Trophoblast cell (in vitro differentiated cells and primary cell): ENCODE measurements around the gene TMEM178B.

ENCODE experiments used
- DNase-seq, 2 donors: peaks; one replicate each; pipeline ENCODE4 v3.0.0-alpha.2; 2016
- H2AFZ ChIP-seq: 2 replicates; pipeline ENCODE4 v1.6.1; 2013; ENCODE audit warnings: low read length, moderate library complexity, mild to moderate bottlenecking; ENCODE audit not compliant: insufficient read depth, poor library complexity
- H2AK5ac ChIP-seq: 2 replicates; pipeline ENCODE4 v1.6.1; 2013; ENCODE audit warnings: mild to moderate bottlenecking, low read length
- H2BK120ac ChIP-seq: 2 replicates; pipeline ENCODE4 v1.6.1; 2013; ENCODE audit warnings: low read length, mild to moderate bottlenecking, moderate library complexity; ENCODE audit not compliant: insufficient read depth, poor library complexity
- H2BK12ac ChIP-seq: 2 replicates; pipeline ENCODE4 v1.6.1; 2013; ENCODE audit warnings: mild to moderate bottlenecking, low read length, moderate library complexity
- H2BK5ac ChIP-seq: 2 replicates; pipeline ENCODE4 v1.6.1; 2013; ENCODE audit warnings: low read length, low read depth, moderate library complexity, mild to moderate bottlenecking; ENCODE audit not compliant: poor library complexity
- H3K14ac ChIP-seq: 2 replicates; pipeline ENCODE4 v1.6.1; 2013; ENCODE audit warnings: mild to moderate bottlenecking, low read length
- H3K18ac ChIP-seq: 2 replicates; pipeline ENCODE4 v1.6.1; 2013; ENCODE audit warnings: mild to moderate bottlenecking, low read length
- H3K23ac ChIP-seq: 2 replicates; pipeline ENCODE4 v1.6.1; 2013; ENCODE audit warnings: low read length
- H3K27ac ChIP-seq: 2 replicates; pipeline ENCODE4 v1.5.1; 2013; ENCODE audit warnings: low read depth, mild to moderate bottlenecking, inconsistent platforms, low read length, moderate library complexity
- H3K27me3 ChIP-seq: 2 replicates; pipeline ENCODE4 v1.6.1; 2013; ENCODE audit warnings: inconsistent platforms, mild to moderate bottlenecking, low read length, moderate library complexity; ENCODE audit not compliant: insufficient read depth
- H3K36me3 ChIP-seq, 2 experiments: 1 replicate in 1 of 2; 2 replicates in 1 of 2; pipeline ENCODE4 v1.6.1; 2013; ENCODE audit warnings: low read length in 2 of 2, mild to moderate bottlenecking in 2 of 2, moderate library complexity in 1 of 2; ENCODE audit not compliant: insufficient read depth in 2 of 2, control insufficient read depth in 1 of 2
- H3K4ac ChIP-seq: 2 replicates; pipeline ENCODE4 v1.6.1; 2013; ENCODE audit warnings: low read depth, mild to moderate bottlenecking, low read length, moderate library complexity
- H3K4me1 ChIP-seq, 2 experiments: 1 replicate in 1 of 2; 2 replicates in 1 of 2; pipeline ENCODE4 v1.6.1; 2013; ENCODE audit warnings: low read length in 2 of 2, mild to moderate bottlenecking in 2 of 2, moderate library complexity in 1 of 2; ENCODE audit not compliant: insufficient read depth in 2 of 2, control insufficient read depth in 1 of 2
- H3K4me2 ChIP-seq: 2 replicates; pipeline ENCODE4 v1.6.1; 2013; ENCODE audit warnings: inconsistent platforms, mild to moderate bottlenecking, low read length, moderate library complexity
- H3K4me3 ChIP-seq: 2 replicates; pipeline ENCODE4 v1.5.1; 2013; ENCODE audit warnings: mild to moderate bottlenecking, low read depth, low read length, inconsistent platforms
- H3K79me1 ChIP-seq: one replicate; pipeline ENCODE4 v1.6.1; 2013; ENCODE audit warnings: low read length
- H3K79me2 ChIP-seq: 2 replicates; pipeline ENCODE4 v1.6.1; 2013; ENCODE audit warnings: low read length, mild to moderate bottlenecking; ENCODE audit not compliant: control insufficient read depth, insufficient read depth, poor library complexity
- H3K9ac ChIP-seq: 2 replicates; pipeline ENCODE4 v1.6.1; 2013; ENCODE audit warnings: mild to moderate bottlenecking, low read length
- H3K9me3 ChIP-seq: 2 replicates; pipeline ENCODE4 v1.6.1; 2013; ENCODE audit warnings: low read depth, mild to moderate bottlenecking, control low read depth, inconsistent platforms, low read length; ENCODE audit not compliant: insufficient read depth
- H4K12ac ChIP-seq: 2 replicates; pipeline ENCODE4 v1.6.1; 2013; ENCODE audit warnings: low read depth, mild to moderate bottlenecking, low read length, moderate library complexity
- H4K8ac ChIP-seq: 2 replicates; pipeline ENCODE4 v1.6.1; 2013; ENCODE audit warnings: low read depth, mild to moderate bottlenecking, low read length, moderate library complexity
- H4K91ac ChIP-seq: one replicate; pipeline ENCODE4 v1.6.1; 2013; ENCODE audit warnings: low read depth, mild to moderate bottlenecking, low read length, moderate library complexity
- WGBS: extraction: QIAGEN DNeasy Blood & Tissue Kit; methylation state at CpG from one replicate; pipeline ENCODE4 v1.1.7; 2013; ENCODE audit warnings: missing lambda C conversion rate; ENCODE audit not compliant: insufficient read length, insufficient coverage; ENCODE audit errors: extremely low coverage; 5-methylcytosine and 5-hydroxymethylcytosine counted together

TMEM178B gene

GRCh38 chr7:141452911-141453310 is 379.0 kb downstream of the TMEM178B start:
- H4K91ac ChIP-seq, result no peak overlapping the region
- H3K23ac ChIP-seq, result no peak overlapping the region
- no peak overlapping the region for H3K9ac ChIP-seq
- H3K27ac ChIP-seq, result no peak overlapping the region
- H3K9me3 ChIP-seq, result peaks cover 5% of the 10 kb centered on the region
- no peak overlapping the region for H2BK5ac ChIP-seq
- no peaks in the 10 kb centered on the region for H3K27me3 ChIP-seq
- no peak overlapping the region for H3K4me3 ChIP-seq
- no peak overlapping the region for H2AFZ ChIP-seq
- H3K36me3 ChIP-seq, result no peaks in the 10 kb centered on the region
- H2AK5ac ChIP-seq, result no peak overlapping the region
- no peak overlapping the region for H3K4me2 ChIP-seq
- H2BK120ac ChIP-seq, result no peak overlapping the region
- H3K18ac ChIP-seq, result no peak overlapping the region
- no peaks in the 10 kb centered on the region for H3K79me1 ChIP-seq
- no peak overlapping the region for H3K4ac ChIP-seq
- H2BK12ac ChIP-seq, result no peak overlapping the region
- no CpG with 5 or more reads among the region's 3 CpGs for WGBS
- H4K8ac ChIP-seq, result no peak overlapping the region
- H4K12ac ChIP-seq, result no peak overlapping the region
- no peak overlapping the region for H3K14ac ChIP-seq
- H3K79me2 ChIP-seq, result no peaks in the 10 kb centered on the region
- DNase-seq, result no peak
- no peaks in the 10 kb centered on the region for H3K4me1 ChIP-seq

- Histone ChIP-seq H2AFZ (no peak overlapping the region), H3K79me2 (no peaks in the 10 kb centered on the region), H4K91ac (no peak overlapping the region), H3K4me3 (no peak overlapping the region), H3K4ac (no peak overlapping the region), H3K4me2 (no peak overlapping the region), H2BK5ac (no peak overlapping the region), H4K8ac (no peak overlapping the region), H2BK12ac (no peak overlapping the region), H3K18ac (no peak overlapping the region), H3K14ac (no peak overlapping the region), H3K27ac (no peak overlapping the region), H4K12ac (no peak overlapping the region), H3K9ac (no peak overlapping the region), H3K9me3 (peaks cover 2% of the 10 kb centered on the region), H2BK120ac (no peak overlapping the region), H3K36me3 (no peaks in the 10 kb centered on the region), H2AK5ac (no peak overlapping the region), H3K79me1 (no peaks in the 10 kb centered on the region), H3K23ac (no peak overlapping the region), H3K4me1 (no peaks in the 10 kb centered on the region), H3K27me3 (no peaks in the 10 kb centered on the region)
- no peak for DNase-seq
- no CpG with 5 or more reads among the region's 3 CpGs for WGBS
Observed at GRCh38 chr7:141454338-141454737, 380.5 kb downstream of the TMEM178B start.

GRCh38 chr7:141455723-141456122 is 381.9 kb downstream of the TMEM178B start:
- Histone ChIP-seq H3K9ac (no peak overlapping the region), H3K4me1 (no peaks in the 10 kb centered on the region), H4K12ac (no peak overlapping the region), H2AK5ac (no peak overlapping the region), H3K4ac (no peak overlapping the region), H3K27me3 (no peaks in the 10 kb centered on the region), H3K23ac (no peak overlapping the region), H2BK120ac (no peak overlapping the region), H3K4me2 (no peak overlapping the region), H2AFZ (no peak overlapping the region), H3K9me3 (no peaks in the 10 kb centered on the region), H2BK12ac (no peak overlapping the region), H3K4me3 (no peak overlapping the region), H3K79me1 (no peaks in the 10 kb centered on the region), H3K14ac (no peak overlapping the region), H2BK5ac (no peak overlapping the region), H3K27ac (no peak overlapping the region), H4K8ac (no peak overlapping the region), H3K36me3 (no peaks in the 10 kb centered on the region), H3K18ac (no peak overlapping the region), H3K79me2 (no peaks in the 10 kb centered on the region), H4K91ac (no peak overlapping the region)
- DNase-seq, result no peak
- WGBS, result no CpG with 5 or more reads among the region's 1 CpG

GRCh38 chr7:141456298-141456697 is 382.4 kb downstream of the TMEM178B start:
- no CpG with 5 or more reads among the region's 2 CpGs for WGBS

More at GRCh38 chr7:141456298-141456697, 382.4 kb downstream of the TMEM178B start:
- DNase-seq, result no peak
- no peak overlapping the region for H4K91ac ChIP-seq
- no peak overlapping the region for H2BK12ac ChIP-seq
- H3K79me1 ChIP-seq, result no peaks in the 10 kb centered on the region
- no peak overlapping the region for H3K4me3 ChIP-seq
- H3K4ac ChIP-seq, result no peak overlapping the region
- H2BK120ac ChIP-seq, result no peak overlapping the region
- H3K18ac ChIP-seq, result no peak overlapping the region
- no peak overlapping the region for H3K14ac ChIP-seq
- no peak overlapping the region for H3K4me2 ChIP-seq
- H2BK5ac ChIP-seq, result no peak overlapping the region
- H3K4me1 ChIP-seq, result no peaks in the 10 kb centered on the region
- no peak overlapping the region for H2AFZ ChIP-seq
- H3K23ac ChIP-seq, result no peak overlapping the region
- H3K36me3 ChIP-seq, result no peaks in the 10 kb centered on the region
- H2AK5ac ChIP-seq, result no peak overlapping the region
- H4K8ac ChIP-seq, result no peak overlapping the region
- no peak overlapping the region for H4K12ac ChIP-seq
- no peaks in the 10 kb centered on the region for H3K79me2 ChIP-seq
- H3K27me3 ChIP-seq, result no peaks in the 10 kb centered on the region
- H3K9ac ChIP-seq, result no peak overlapping the region
- no peaks in the 10 kb centered on the region for H3K9me3 ChIP-seq
- H3K27ac ChIP-seq, result no peak overlapping the region
